PFSK-1 (cell line): Measurements from ENCODE around the gene MYO16.

Source experiments
- FOXP2 ChIP-seq: optimal IDR thresholded peaks from 2 replicates; pipeline ENCODE3; 2011; ENCODE audit warnings: borderline replicate concordance, control low read depth, inconsistent platforms; ENCODE audit not compliant: insufficient read depth; ENCODE audit errors: extremely low read length, extremely low read depth
- POLR2AphosphoS5 ChIP-seq: IDR thresholded peaks from 2 replicates; pipeline ENCODE4 v1.6.1; 2012; ENCODE audit warnings: low read depth, mild to moderate bottlenecking, control low read depth, low read length, moderate library complexity
- SIN3A ChIP-seq: IDR thresholded peaks from 2 replicates; pipeline ENCODE4 v1.6.1; 2012; ENCODE audit warnings: mild to moderate bottlenecking, low read length, moderate library complexity, borderline replicate concordance; ENCODE audit not compliant: insufficient read depth
- TAF1 ChIP-seq: IDR thresholded peaks from 2 replicates; pipeline ENCODE4 v1.6.1; 2012; ENCODE audit warnings: low read length, control low read depth, borderline replicate concordance; ENCODE audit not compliant: insufficient read depth
- TF ChIP-seq, protein P1 (sequence below), 2 experiments: IDR thresholded peaks; 2 replicates each; pipeline versions ENCODE4 v1.6.1 to v1.8.0; 2011 to 2012; ENCODE audit warnings: low read depth in 2 of 2, low read length in 2 of 2, control low read depth in 1 of 2, inconsistent platforms in 1 of 2, mild to moderate bottlenecking in 1 of 2, moderate library complexity in 1 of 2; ENCODE audit not compliant: insufficient read depth in 1 of 2

MYO16 gene

DNA sequence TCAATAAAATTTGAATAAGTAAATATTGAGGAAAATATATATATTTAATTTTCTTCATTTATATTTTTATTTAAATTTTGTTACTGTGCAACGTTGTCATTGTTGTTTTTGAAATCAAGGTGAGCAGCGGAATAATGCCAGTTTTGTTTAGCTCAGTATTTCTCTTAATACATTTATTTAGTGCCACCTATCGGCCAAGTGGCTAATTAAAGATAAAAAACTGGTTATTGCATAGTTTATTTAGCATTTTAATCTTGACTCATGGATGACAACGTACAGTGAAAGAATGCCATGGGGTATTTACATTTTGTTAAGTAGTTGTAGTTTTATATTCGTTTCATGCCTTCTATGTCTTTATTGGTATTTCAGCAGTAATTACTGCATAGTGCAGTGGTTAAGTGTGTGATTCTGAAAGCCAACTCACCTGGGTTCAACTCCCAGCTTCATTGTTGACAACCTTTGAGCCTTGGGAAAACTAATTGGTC, 265.9 kb downstream of the MYO16 start:
- TF ChIP-seq POLR2AphosphoS5 = no peak
- TF ChIP-seq TAF1 = no peak
- TF ChIP-seq, protein P1, sequence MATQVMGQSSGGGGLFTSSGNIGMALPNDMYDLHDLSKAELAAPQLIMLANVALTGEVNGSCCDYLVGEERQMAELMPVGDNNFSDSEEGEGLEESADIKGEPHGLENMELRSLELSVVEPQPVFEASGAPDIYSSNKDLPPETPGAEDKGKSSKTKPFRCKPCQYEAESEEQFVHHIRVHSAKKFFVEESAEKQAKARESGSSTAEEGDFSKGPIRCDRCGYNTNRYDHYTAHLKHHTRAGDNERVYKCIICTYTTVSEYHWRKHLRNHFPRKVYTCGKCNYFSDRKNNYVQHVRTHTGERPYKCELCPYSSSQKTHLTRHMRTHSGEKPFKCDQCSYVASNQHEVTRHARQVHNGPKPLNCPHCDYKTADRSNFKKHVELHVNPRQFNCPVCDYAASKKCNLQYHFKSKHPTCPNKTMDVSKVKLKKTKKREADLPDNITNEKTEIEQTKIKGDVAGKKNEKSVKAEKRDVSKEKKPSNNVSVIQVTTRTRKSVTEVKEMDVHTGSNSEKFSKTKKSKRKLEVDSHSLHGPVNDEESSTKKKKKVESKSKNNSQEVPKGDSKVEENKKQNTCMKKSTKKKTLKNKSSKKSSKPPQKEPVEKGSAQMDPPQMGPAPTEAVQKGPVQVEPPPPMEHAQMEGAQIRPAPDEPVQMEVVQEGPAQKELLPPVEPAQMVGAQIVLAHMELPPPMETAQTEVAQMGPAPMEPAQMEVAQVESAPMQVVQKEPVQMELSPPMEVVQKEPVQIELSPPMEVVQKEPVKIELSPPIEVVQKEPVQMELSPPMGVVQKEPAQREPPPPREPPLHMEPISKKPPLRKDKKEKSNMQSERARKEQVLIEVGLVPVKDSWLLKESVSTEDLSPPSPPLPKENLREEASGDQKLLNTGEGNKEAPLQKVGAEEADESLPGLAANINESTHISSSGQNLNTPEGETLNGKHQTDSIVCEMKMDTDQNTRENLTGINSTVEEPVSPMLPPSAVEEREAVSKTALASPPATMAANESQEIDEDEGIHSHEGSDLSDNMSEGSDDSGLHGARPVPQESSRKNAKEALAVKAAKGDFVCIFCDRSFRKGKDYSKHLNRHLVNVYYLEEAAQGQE (IDR thresholded peaks at IDR 0.05; ENCODE audit: insufficient read depth in 1 of 2, low read depth in 2 of 2, low read length in 2 of 2) = no peak
- no peak for TF ChIP-seq SIN3A
- TF ChIP-seq FOXP2 = no peak

DNA sequence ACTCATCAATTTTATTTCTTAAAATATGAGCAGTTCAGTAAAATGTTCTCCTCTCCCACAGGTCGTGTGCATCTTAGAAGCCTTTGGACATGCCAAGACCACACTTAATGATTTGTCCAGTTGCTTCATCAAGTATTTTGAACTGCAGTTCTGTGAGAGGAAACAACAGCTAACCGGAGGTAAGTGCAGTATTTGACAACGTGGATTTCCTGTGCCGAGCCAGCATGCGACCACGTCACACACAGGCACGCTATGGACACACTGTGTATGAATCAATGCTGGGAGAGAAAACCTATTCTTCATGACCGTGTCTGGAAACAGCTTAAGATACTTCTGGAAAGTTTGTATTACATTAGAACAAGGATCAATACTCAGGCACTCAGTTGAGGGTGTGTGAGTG, 268.5 kb downstream of the MYO16 start:
- TF ChIP-seq POLR2AphosphoS5 (no peak), FOXP2 (no peak), SIN3A (no peak), TAF1 (no peak)
- TF ChIP-seq, protein P1 (IDR thresholded peaks at IDR 0.05; ENCODE audit: insufficient read depth in 1 of 2, low read depth in 2 of 2, low read length in 2 of 2) = no peak

DNA sequence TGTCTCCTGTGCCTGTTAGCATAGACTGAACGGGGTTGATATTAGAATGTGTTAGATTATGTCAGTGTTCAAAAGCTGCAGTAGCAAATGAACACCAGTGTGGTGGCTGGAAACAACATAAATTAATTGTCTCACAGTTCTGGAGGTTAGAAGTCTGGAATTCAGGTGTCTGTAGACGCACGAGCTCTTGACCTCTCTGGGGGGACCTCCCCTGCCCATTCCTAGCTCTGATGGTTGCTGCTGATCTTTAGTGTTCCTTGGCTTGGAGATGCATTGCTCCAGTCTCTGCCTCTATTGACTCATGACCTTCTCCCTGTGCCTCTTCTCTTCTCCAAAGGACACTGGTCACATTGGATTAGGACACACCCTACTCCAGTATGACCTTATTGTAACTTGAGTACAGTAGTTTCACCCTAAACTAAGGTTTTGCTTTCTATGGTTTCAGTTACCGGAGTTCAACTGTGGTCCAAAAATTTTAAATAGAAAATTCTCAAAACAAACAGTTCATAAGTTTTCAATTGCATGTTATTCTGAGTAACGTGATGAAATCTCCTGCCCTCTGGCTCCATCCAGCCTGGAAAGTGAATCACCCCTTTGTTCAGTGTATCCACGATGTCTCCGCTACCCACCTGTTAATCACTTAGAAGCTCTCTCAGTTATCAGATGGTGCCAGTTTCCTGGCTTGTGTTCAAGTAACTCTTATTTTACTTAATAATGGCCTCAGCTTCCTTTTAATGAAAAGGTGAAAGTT, 273.2 kb downstream of the MYO16 start:
- no peak for TF ChIP-seq TAF1
- no peak for TF ChIP-seq SIN3A
- TF ChIP-seq, protein P1 (IDR thresholded peaks at IDR 0.05; ENCODE audit: insufficient read depth in 1 of 2, low read depth in 2 of 2, low read length in 2 of 2) = no peak
- TF ChIP-seq POLR2AphosphoS5 = no peak
- no peak for TF ChIP-seq FOXP2

DNA sequence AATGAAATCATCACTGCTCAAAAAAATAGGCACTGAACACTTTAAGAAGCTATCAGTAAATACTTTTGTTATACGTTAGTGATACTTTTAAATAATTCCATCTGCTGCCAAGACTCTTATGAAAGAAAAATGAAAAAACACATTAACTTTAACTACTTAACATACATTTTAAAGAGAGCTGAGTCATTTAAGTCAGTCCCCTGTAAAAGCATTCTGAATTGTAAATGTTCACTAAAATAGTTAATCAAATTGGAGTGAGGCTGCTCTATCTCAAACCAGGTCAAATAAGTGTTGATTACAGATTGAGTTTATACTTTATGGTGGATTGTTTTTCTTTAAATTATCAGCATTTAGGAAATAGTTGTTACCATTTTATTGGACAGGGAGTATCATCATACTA, 274.2 kb downstream of the MYO16 start:
- no peak for TF ChIP-seq SIN3A
- TF ChIP-seq, protein P1 (IDR thresholded peaks at IDR 0.05; ENCODE audit: insufficient read depth in 1 of 2, low read depth in 2 of 2, low read length in 2 of 2) = no peak
- no peak for TF ChIP-seq FOXP2
- TF ChIP-seq TAF1 = no peak
- no peak for TF ChIP-seq POLR2AphosphoS5
